ENCODE data around the gene EI24.

EI24 gene

GRCh38 chr11:125579811-125580210, 10.5 kb downstream of the EI24 start:
- DNase-seq (ENCODE audit: low read depth) = no peak

- DNase-seq (ENCODE audit: low read depth) = no peak
Observed at GRCh38 chr11:125583496-125583895, 14.2 kb downstream of the EI24 start.

GRCh38 chr11:125585487-125585886, 16.2 kb downstream of the EI24 start:
- DNase-seq (ENCODE audit: low read depth) = no peak

GRCh38 chr11:125586623-125587022, 17.3 kb downstream of the EI24 start:
- no peak for DNase-seq (ENCODE audit: low read depth)

- no peak for DNase-seq (ENCODE audit: low read depth)
Observed at GRCh38 chr11:125587480-125587879, 18.2 kb downstream of the EI24 start.

GRCh38 chr11:125588505-125588904, 19.2 kb downstream of the EI24 start:
- no peak for DNase-seq (ENCODE audit: low read depth)

- peak; percentile 10 for DNase-seq (ENCODE audit: low read depth)
Observed at GRCh38 chr11:125591649-125592304, 22.5 kb downstream of the EI24 start.

GRCh38 chr11:125592305-125593113, 23.2 kb downstream of the EI24 start, which contains the start of gene STT3A:
STT3A (plus strand) TSS chr11:125592852; CDS start chr11:125595916, 3,064 bp downstream.
- peak; percentile 94 for DNase-seq (ENCODE audit: low read depth)

- no peak for DNase-seq (ENCODE audit: low read depth)
Observed at GRCh38 chr11:125593114-125593820, 24.0 kb downstream of the EI24 start.

- DNase-seq (ENCODE audit: low read depth) = no peak
Observed at GRCh38 chr11:125594958-125595357, 25.7 kb downstream of the EI24 start.

- no peak for DNase-seq (ENCODE audit: low read depth)
Observed at GRCh38 chr11:125600663-125601062, 31.4 kb downstream of the EI24 start.

- no peak for DNase-seq (ENCODE audit: low read depth)
Observed at GRCh38 chr11:125603207-125603606, 33.9 kb downstream of the EI24 start.

- DNase-seq (ENCODE audit: low read depth) = no peak
Observed at GRCh38 chr11:125605417-125605816, 36.1 kb downstream of the EI24 start.

- no peak for DNase-seq (ENCODE audit: low read depth)
Observed at GRCh38 chr11:125609545-125609944, 40.3 kb downstream of the EI24 start.

- no peak for DNase-seq (ENCODE audit: low read depth)
Observed at GRCh38 chr11:125618383-125618782, 49.1 kb downstream of the EI24 start.

GRCh38 chr11:125621995-125622394, 52.7 kb downstream of the EI24 start:
- no peak for DNase-seq (ENCODE audit: low read depth)

GRCh38 chr11:125623064-125623463, 53.8 kb downstream of the EI24 start:
- DNase-seq (ENCODE audit: low read depth) = no peak

- DNase-seq (ENCODE audit: low read depth) = no peak
Observed at GRCh38 chr11:125624756-125625213, 55.5 kb downstream of the EI24 start, which contains the start of gene CHEK1. CHEK1 (plus strand) TSS chr11:125625163; CDS start chr11:125626769, 1,606 bp downstream.

GRCh38 chr11:125625225-125625629, 56.0 kb downstream of the EI24 start:
- no peak for DNase-seq (ENCODE audit: low read depth)

- peak; percentile 73 for DNase-seq (ENCODE audit: low read depth)
Observed at GRCh38 chr11:125625630-125626287, 56.5 kb downstream of the EI24 start.

- no peak for DNase-seq (ENCODE audit: low read depth)
Observed at GRCh38 chr11:125626288-125626950, 57.1 kb downstream of the EI24 start.
